ENCODE data around the gene TEX264.

Gene TEX264

GRCh38 chr3:51678186-51678585 is 7.1 kb downstream of the TEX264 start:
- H3K9me3 Mint-ChIP-seq: no peaks in the 10 kb centered on the region
- peaks cover 17% of the 10 kb centered on the region for H3K4me1 Mint-ChIP-seq
- H3K36me3 Mint-ChIP-seq (ENCODE audit: low read depth): peaks cover 16% of the 10 kb centered on the region
- H3K27ac Mint-ChIP-seq: no peak overlapping the region
- no peak overlapping the region for H3K4me3 Mint-ChIP-seq
- no peak for TF ChIP-seq CTCF (IDR thresholded peaks at IDR 0.05; ENCODE audit: unreplicated experiment in 3 of 3)
- no peaks in the 10 kb centered on the region for H3K27me3 Mint-ChIP-seq (ENCODE audit: low read depth)

- Mint-ChIP-seq H3K36me3 (ENCODE audit: low read depth) (peaks cover 16% of the 10 kb centered on the region), H3K9me3 (no peaks in the 10 kb centered on the region), H3K27ac (no peak overlapping the region), H3K4me3 (no peak overlapping the region), H3K27me3 (ENCODE audit: low read depth) (no peaks in the 10 kb centered on the region), H3K4me1 (peaks cover 12% of the 10 kb centered on the region)
- TF ChIP-seq CTCF (IDR thresholded peaks at IDR 0.05; ENCODE audit: unreplicated experiment in 3 of 3): no peak
Measured at GRCh38 chr3:51678641-51679040, 7.6 kb downstream of the TEX264 start.

- no peaks in the 10 kb centered on the region for H3K27me3 Mint-ChIP-seq (ENCODE audit: low read depth)
- TF ChIP-seq CTCF (IDR thresholded peaks at IDR 0.05; ENCODE audit: unreplicated experiment in 3 of 3): no peak
Measured at GRCh38 chr3:51679318-51679717, 8.3 kb downstream of the TEX264 start.

GRCh38 chr3:51679777-51680176 is 8.7 kb downstream of the TEX264 start:
- Mint-ChIP-seq H3K9me3 (no peaks in the 10 kb centered on the region), H3K27me3 (ENCODE audit: low read depth) (no peaks in the 10 kb centered on the region), H3K36me3 (ENCODE audit: low read depth) (peaks cover 15% of the 10 kb centered on the region), H3K27ac (no peak overlapping the region), H3K4me3 (no peak overlapping the region), H3K4me1 (peaks cover 12% of the 10 kb centered on the region)
- no peak for TF ChIP-seq CTCF (IDR thresholded peaks at IDR 0.05; ENCODE audit: unreplicated experiment in 3 of 3)

More at GRCh38 chr3:51679318-51679717, 8.3 kb downstream of the TEX264 start:
- Mint-ChIP-seq H3K27ac (no peak overlapping the region), H3K9me3 (no peaks in the 10 kb centered on the region), H3K4me3 (no peak overlapping the region), H3K36me3 (ENCODE audit: low read depth) (peaks cover 16% of the 10 kb centered on the region), H3K4me1 (peaks cover 12% of the 10 kb centered on the region)

- H3K9me3 Mint-ChIP-seq: no peaks in the 10 kb centered on the region
- no peak for TF ChIP-seq CTCF (IDR thresholded peaks at IDR 0.05; ENCODE audit: unreplicated experiment in 3 of 3)
- H3K4me1 Mint-ChIP-seq: peaks cover 14% of the 10 kb centered on the region
- H3K27me3 Mint-ChIP-seq (ENCODE audit: low read depth): no peaks in the 10 kb centered on the region
- H3K27ac Mint-ChIP-seq: no peak overlapping the region
- H3K4me3 Mint-ChIP-seq: no peak overlapping the region
- H3K36me3 Mint-ChIP-seq (ENCODE audit: low read depth): peaks cover 15% of the 10 kb centered on the region
Measured at GRCh38 chr3:51680196-51680595, 9.1 kb downstream of the TEX264 start.

- Mint-ChIP-seq H3K27ac (no peak overlapping the region), H3K27me3 (ENCODE audit: low read depth) (no peaks in the 10 kb centered on the region), H3K9me3 (no peaks in the 10 kb centered on the region), H3K4me3 (no peak overlapping the region), H3K4me1 (peaks cover 20% of the 10 kb centered on the region), H3K36me3 (ENCODE audit: low read depth) (peaks cover 17% of the 10 kb centered on the region)
- TF ChIP-seq CTCF (IDR thresholded peaks at IDR 0.05; ENCODE audit: unreplicated experiment in 3 of 3): no peak
Measured at GRCh38 chr3:51680663-51681230, 9.7 kb downstream of the TEX264 start.
